A673 (cell line): Measurements from ENCODE around the gene JARID2.

Source experiments
- EZH2 ChIP-seq: fragments of 200-600 bp; sonication (generic); IDR thresholded peaks from 2 replicates; pipeline ENCODE4 v1.6.1; 2017; ENCODE audit warnings: borderline replicate concordance, low read depth, mild to moderate bottlenecking, mixed read lengths, antibody characterized with exemption, low read length; ENCODE audit not compliant: poor library complexity, severe bottlenecking
- TF ChIP-seq, protein P1 (sequence below): fragments of 300-800, 200-600 bp; sonication (generic); conservative IDR thresholded peaks from 2 replicates; pipeline ENCODE4 v1.5.1; 2017; ENCODE audit warnings: low read depth, mild to moderate bottlenecking, antibody characterized with exemption, low read length, moderate library complexity, mixed read lengths

DNA sequence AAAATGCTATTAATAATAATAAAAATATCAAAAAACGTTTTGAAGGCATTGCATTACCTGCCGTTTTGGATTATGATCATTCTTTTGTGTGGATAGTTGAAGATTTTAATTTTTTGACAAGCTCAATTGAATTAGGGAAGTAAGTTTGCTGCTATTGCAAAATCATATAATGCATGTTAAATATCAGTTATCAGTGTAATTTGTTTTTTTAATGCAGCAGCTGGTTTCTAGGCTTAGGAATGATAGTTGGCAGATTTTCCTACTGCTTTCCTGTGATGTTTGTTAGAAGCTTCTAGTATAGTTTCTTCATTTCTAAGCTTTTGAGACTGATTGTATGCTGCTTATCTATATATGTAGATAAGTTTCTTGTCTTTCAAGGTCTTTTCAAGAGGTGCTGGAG is 99.0 kb downstream of the JARID2 start:
- no peak for TF ChIP-seq EZH2
- TF ChIP-seq, protein P1, sequence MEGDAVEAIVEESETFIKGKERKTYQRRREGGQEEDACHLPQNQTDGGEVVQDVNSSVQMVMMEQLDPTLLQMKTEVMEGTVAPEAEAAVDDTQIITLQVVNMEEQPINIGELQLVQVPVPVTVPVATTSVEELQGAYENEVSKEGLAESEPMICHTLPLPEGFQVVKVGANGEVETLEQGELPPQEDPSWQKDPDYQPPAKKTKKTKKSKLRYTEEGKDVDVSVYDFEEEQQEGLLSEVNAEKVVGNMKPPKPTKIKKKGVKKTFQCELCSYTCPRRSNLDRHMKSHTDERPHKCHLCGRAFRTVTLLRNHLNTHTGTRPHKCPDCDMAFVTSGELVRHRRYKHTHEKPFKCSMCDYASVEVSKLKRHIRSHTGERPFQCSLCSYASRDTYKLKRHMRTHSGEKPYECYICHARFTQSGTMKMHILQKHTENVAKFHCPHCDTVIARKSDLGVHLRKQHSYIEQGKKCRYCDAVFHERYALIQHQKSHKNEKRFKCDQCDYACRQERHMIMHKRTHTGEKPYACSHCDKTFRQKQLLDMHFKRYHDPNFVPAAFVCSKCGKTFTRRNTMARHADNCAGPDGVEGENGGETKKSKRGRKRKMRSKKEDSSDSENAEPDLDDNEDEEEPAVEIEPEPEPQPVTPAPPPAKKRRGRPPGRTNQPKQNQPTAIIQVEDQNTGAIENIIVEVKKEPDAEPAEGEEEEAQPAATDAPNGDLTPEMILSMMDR, result no peak
